Measurements from ENCODE around the gene CCDC134.
"Not testable (repeated sequence)": the region's sequence is repeated elsewhere in the genome, so short reads cannot be mapped to it uniquely, and the experiment has no call there.

CCDC134 gene

GRCh38 chr22:41844036-41844435, 43.6 kb downstream of the CCDC134 start:
- no peak for DNase-seq (ENCODE audit: low read depth in 2 of 2)

GRCh38 chr22:41844513-41844912, 44.0 kb downstream of the CCDC134 start:
- DNase-seq (ENCODE audit: low read depth in 2 of 2) = no peak

- no peak for DNase-seq (ENCODE audit: low read depth in 2 of 2)
Observed at GRCh38 chr22:41845380-41846267, 45.1 kb downstream of the CCDC134 start.

GRCh38 chr22:41846268-41846987, 45.9 kb downstream of the CCDC134 start:
- DNase-seq (ENCODE audit: low read depth in 2 of 2) = no peak

GRCh38 chr22:41847300-41847699, 46.8 kb downstream of the CCDC134 start:
- no peak for DNase-seq (ENCODE audit: low read depth in 2 of 2)

GRCh38 chr22:41848468-41848867, 48.0 kb downstream of the CCDC134 start:
- no peak for DNase-seq (ENCODE audit: low read depth in 2 of 2)

GRCh38 chr22:41856469-41856868, 56.0 kb downstream of the CCDC134 start:
- DNase-seq (ENCODE audit: low read depth in 2 of 2) = no peak

GRCh38 chr22:41857155-41857859, 56.8 kb downstream of the CCDC134 start:
- DNase-seq (ENCODE audit: low read depth in 2 of 2) = peak in 1 of 2 experiments; percentile 25

GRCh38 chr22:41857860-41858199, 57.4 kb downstream of the CCDC134 start:
- DNase-seq (ENCODE audit: low read depth in 2 of 2) = no peak

GRCh38 chr22:41862160-41862529, 61.7 kb downstream of the CCDC134 start:
- DNase-seq (ENCODE audit: low read depth in 2 of 2) = no peak

GRCh38 chr22:41862530-41863266, 62.2 kb downstream of the CCDC134 start:
- no peak for DNase-seq (ENCODE audit: low read depth in 2 of 2)

GRCh38 chr22:41863472-41863871, 63.0 kb downstream of the CCDC134 start:
- no peak for DNase-seq (ENCODE audit: low read depth in 2 of 2)

GRCh38 chr22:41868556-41868955, 68.1 kb downstream of the CCDC134 start:
- DNase-seq (ENCODE audit: low read depth in 2 of 2) = no peak

GRCh38 chr22:41870081-41870480, 69.6 kb downstream of the CCDC134 start:
- DNase-seq (ENCODE audit: low read depth in 2 of 2) = not testable (repeated sequence)

GRCh38 chr22:41870786-41871185, 70.3 kb downstream of the CCDC134 start:
- DNase-seq (ENCODE audit: low read depth in 2 of 2) = no peak

GRCh38 chr22:41873391-41873790, 72.9 kb downstream of the CCDC134 start:
- DNase-seq (ENCODE audit: low read depth in 2 of 2) = no peak

GRCh38 chr22:41874090-41874489, 73.6 kb downstream of the CCDC134 start:
- no peak for DNase-seq (ENCODE audit: low read depth in 2 of 2)

- no peak for DNase-seq (ENCODE audit: low read depth in 2 of 2)
Observed at GRCh38 chr22:41875531-41876270, 75.2 kb downstream of the CCDC134 start.
